T-helper 2 cell treated with Interferon-gamma antibody and Interleukin-4, amounts not matched to agents 5 μg/mL and 100 μg/mL, for 36 hours (primary cell): ENCODE measurements around the gene DPP8.

Experiments
- DNase-seq: peaks from one replicate; pipeline ENCODE4 v3.0.0; 2021; ENCODE audit warnings: low spot score
- H3K27ac Mint-ChIP-seq: one replicate; pipeline ENCODE4 v1.8.0; 2021; ENCODE audit warnings: mild to moderate bottlenecking, mixed read lengths
- H3K27me3 Mint-ChIP-seq: one replicate; pipeline ENCODE4 v1.8.0; 2021; ENCODE audit warnings: low read depth, mixed read lengths
- H3K36me3 Mint-ChIP-seq: one replicate; pipeline ENCODE4 v1.8.0; 2021; ENCODE audit warnings: low read depth, mixed read lengths
- H3K4me1 Mint-ChIP-seq: one replicate; pipeline ENCODE4 v1.8.0; 2021; ENCODE audit warnings: low read depth, mixed read lengths
- H3K4me3 Mint-ChIP-seq: one replicate; pipeline ENCODE4 v1.8.0; 2022; ENCODE audit warnings: mild to moderate bottlenecking, moderate library complexity, mixed read lengths
- H3K9me3 Mint-ChIP-seq: one replicate; pipeline ENCODE4 v1.8.0; 2021; ENCODE audit warnings: mixed read lengths

DPP8 gene

DNA sequence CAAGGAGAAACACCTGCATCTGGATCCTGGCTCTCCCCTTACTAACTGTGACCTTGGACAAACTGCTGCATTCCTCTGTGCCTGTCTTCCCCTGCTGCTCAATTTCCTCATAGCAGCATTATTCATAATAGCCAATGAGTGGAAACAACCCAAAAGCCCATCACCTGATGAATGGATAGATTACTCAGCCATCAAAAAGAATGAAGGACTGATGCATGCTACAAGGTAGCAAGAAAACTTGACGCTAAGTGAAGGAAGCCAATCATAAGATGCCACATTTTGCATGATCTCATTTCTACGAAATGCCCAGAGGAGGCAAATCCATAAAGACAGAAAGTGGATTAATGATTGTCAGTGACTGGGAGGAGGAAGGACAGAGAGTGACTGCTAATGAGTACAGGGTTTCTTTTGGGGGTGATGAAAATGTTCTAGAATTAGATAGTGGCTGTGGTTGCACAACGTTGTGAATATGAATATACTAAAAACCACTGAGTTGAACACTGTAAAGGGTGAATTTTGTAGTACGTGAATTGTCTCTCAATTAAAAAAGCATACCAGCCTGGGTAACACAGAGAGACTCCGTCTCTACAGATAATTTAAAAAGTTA is 105.9 kb downstream of the DPP8 start:
- H3K36me3 Mint-ChIP-seq, result no peaks in the 10 kb centered on the region
- peaks cover 25% of the 10 kb centered on the region for H3K27me3 Mint-ChIP-seq
- H3K4me3 Mint-ChIP-seq, result no peak overlapping the region
- peaks cover 5% of the 10 kb centered on the region for H3K4me1 Mint-ChIP-seq
- H3K9me3 Mint-ChIP-seq, result no peaks in the 10 kb centered on the region
- no peak for DNase-seq
- H3K27ac Mint-ChIP-seq, result no peak overlapping the region

DNA sequence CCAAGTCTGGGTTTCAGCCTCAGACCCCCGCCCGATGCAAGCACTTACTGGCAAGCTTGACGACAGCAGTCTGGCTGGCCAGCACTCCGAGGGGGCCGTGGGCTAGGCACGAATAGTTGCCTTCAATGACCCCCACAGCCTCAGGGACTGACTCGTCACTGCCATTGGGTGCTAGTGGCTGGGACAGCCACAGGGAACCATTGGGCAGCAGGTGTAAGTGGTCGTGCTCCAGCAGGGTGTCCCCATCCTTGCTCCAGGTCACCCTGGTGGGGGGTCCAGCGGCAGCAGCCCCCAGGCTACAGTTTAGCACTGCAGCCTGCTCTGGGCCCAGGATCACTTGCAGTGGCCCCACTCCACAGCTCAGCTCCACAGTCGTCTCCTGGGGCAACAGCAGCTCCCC is 106.5 kb downstream of the DPP8 start:
- no peaks in the 10 kb centered on the region for H3K36me3 Mint-ChIP-seq
- peaks cover 5% of the 10 kb centered on the region for H3K4me1 Mint-ChIP-seq
- H3K4me3 Mint-ChIP-seq, result no peak overlapping the region
- H3K27ac Mint-ChIP-seq, result no peak overlapping the region
- H3K27me3 Mint-ChIP-seq, result peaks cover 27% of the 10 kb centered on the region
- no peaks in the 10 kb centered on the region for H3K9me3 Mint-ChIP-seq
- no peak for DNase-seq

- Mint-ChIP-seq H3K4me1 (peaks cover 5% of the 10 kb centered on the region), H3K27ac (no peak overlapping the region), H3K9me3 (no peaks in the 10 kb centered on the region), H3K27me3 (peaks cover 32% of the 10 kb centered on the region), H3K36me3 (no peaks in the 10 kb centered on the region), H3K4me3 (no peak overlapping the region)
- no peak for DNase-seq
Measured at GRCh38 chr15:65410036-65410435, 107.5 kb downstream of the DPP8 start.

DNA sequence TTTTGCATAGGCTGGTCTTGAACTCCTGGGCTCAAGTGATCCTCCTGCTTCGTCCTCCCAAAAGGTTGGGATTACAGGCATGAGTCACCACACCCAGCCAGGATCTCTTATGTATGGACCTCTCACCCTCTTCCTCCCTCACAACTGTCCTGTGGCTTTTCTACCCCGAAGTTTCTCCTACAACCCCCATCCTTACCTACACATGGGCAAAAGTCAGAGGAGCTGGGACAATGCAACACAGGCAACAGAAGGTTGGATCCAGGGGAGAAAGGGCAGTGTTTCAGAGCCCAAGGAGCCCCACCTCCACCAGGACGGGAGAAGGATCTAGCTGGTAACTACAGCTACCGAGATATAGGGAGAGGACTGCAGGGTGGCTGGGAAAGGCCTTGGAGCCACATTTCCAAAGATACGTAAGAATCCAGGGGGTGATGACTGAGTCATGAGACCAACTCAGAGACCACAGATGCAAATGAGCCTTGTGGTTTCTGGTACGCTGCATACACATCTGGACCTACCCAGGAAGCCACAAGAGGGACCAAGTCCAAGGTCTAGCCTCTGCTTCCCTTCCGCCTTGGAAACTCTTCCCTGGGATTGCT is 108.4 kb downstream of the DPP8 start:
- Mint-ChIP-seq H3K27ac (no peak overlapping the region), H3K4me3 (no peak overlapping the region), H3K4me1 (peaks cover 5% of the 10 kb centered on the region), H3K9me3 (no peaks in the 10 kb centered on the region), H3K36me3 (no peaks in the 10 kb centered on the region), H3K27me3 (peaks cover 36% of the 10 kb centered on the region)
- no peak for DNase-seq

DNA sequence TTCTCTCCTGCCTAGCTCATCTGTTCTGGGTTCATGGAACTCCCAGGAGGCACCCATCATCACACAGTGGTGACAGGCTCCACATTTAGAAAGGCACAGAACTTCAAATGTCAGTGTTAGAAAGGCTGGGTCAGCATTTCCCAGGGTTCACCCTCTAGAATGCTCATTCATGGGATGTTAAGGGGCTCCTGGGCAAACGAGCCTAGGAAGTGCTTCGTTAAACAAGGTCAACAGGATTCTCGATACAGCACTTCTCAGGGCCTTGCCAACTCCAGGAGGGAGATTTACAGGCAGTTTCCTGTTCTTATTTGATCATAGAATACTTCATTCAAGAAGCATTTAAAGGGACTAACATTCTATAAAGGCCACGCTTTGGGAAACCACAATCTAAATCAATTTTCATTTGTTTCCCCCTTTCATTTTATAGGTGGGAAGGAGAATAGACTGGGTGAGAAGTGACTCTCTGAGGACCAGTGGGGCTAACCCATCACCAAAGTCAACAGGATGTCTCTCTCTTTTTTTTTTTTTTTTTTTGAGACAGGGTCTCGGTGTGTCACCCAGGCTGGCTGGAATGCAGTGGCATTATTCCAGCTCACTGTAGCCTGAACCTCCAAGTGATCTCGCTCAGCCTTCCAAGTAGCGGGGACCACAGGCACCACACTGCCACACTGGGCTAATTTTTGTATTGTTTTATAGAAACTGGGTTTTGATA is 109.0 kb downstream of the DPP8 start:
- Mint-ChIP-seq H3K4me1 (peaks cover 5% of the 10 kb centered on the region), H3K4me3 (no peak overlapping the region)

DNA sequence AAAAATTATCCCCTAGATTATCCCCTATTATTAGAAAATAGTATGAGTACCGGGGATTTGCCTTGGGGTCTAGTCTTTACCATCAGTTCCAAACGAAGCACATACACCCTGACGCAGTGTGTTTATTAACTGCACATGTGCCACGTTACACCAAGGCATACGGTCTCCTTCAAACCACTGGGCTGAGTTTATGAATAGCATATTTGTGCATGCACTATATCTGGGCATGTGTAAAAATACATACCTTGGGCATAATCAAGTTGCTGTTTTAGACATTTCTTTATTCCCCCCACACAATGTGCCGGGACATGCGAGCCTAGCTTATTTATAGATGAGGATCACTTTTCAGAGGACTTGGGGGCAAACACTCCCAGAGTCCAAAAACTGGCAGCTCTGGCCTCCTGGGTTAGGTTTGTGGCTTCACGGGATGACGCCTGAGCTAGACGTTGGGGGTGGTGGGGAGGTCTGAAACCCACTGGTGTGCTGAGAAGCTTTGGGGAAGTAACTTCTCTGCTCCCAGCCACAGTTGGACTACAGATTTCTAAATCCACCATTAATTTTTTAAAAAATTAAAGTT is 111.0 kb downstream of the DPP8 start:
- H3K4me1 Mint-ChIP-seq, result peaks cover 5% of the 10 kb centered on the region

More for the DNA sequence above, 109.0 kb downstream of the DPP8 start:
- peaks cover 40% of the 10 kb centered on the region for H3K27me3 Mint-ChIP-seq
- H3K27ac Mint-ChIP-seq, result no peak overlapping the region
- DNase-seq, result no peak
- no peaks in the 10 kb centered on the region for H3K36me3 Mint-ChIP-seq
- H3K9me3 Mint-ChIP-seq, result no peaks in the 10 kb centered on the region

DNA sequence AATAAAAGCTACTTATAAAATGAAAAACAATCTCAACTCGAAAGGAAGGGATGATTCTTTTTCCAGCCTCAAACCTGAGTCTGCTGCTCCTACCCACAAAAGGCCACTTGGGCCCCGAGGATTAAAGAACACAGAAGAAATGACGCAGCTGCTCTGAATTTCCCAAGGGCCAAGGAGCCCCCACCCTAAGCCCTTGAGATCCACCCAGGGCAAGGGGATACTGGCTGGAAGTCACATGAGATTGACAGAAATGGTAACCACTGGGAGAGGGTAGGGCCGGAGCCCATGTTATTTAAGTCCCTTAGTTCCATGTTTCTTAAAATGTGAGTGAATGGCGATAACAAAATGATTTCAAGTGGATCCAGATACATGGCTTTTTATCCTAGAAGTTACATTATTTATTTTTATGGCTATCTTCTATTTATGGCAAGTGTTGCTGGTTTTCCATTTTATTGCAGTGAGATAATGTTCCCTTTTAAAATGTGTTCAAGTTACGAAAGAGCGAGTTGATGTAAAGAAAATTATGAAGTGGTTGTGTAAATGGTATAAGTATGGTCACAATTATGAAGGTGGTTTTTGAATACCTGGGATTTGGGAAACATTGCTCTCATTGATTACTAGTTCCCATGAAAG is 111.6 kb downstream of the DPP8 start:
- DNase-seq, result no peak
- Mint-ChIP-seq H3K27ac (no peak overlapping the region), H3K9me3 (no peaks in the 10 kb centered on the region), H3K27me3 (peaks cover 41% of the 10 kb centered on the region), H3K36me3 (no peaks in the 10 kb centered on the region), H3K4me3 (no peak overlapping the region), H3K4me1 (peaks cover 5% of the 10 kb centered on the region)

More for the DNA sequence above, 111.0 kb downstream of the DPP8 start:
- DNase-seq, result no peak
- Mint-ChIP-seq H3K36me3 (no peaks in the 10 kb centered on the region), H3K27me3 (peaks cover 40% of the 10 kb centered on the region), H3K27ac (no peak overlapping the region), H3K4me3 (no peak overlapping the region), H3K9me3 (no peaks in the 10 kb centered on the region)

- H3K36me3 Mint-ChIP-seq, result no peaks in the 10 kb centered on the region
- DNase-seq, result no peak
- no peak overlapping the region for H3K27ac Mint-ChIP-seq
- H3K4me1 Mint-ChIP-seq, result peaks cover 5% of the 10 kb centered on the region
- no peaks in the 10 kb centered on the region for H3K9me3 Mint-ChIP-seq
- H3K4me3 Mint-ChIP-seq, result no peak overlapping the region
- H3K27me3 Mint-ChIP-seq, result peaks cover 43% of the 10 kb centered on the region
Measured at GRCh38 chr15:65404186-65404872, 113.2 kb downstream of the DPP8 start.

DNA sequence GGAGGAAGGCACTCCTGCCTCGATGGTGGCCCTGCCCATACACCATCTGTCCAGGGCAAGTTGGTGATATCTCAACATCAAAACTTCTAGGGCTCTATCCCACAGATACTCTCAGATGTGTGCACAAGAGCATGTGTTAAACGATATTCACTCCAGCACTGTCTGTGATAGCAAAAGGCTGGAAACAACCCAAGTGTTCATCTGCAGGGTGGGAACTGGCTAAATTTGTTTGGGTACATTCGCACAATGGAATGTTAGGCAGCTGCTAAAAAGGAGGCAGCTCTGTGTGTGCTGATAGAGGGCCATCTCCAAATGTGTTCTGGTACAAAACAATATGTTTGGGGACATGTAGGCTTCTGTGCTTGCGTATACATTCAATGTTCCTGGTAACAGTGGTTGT is 114.5 kb downstream of the DPP8 start:
- Mint-ChIP-seq H3K27me3 (peaks cover 46% of the 10 kb centered on the region), H3K4me3 (no peak overlapping the region), H3K9me3 (no peaks in the 10 kb centered on the region), H3K27ac (no peak overlapping the region), H3K36me3 (no peaks in the 10 kb centered on the region), H3K4me1 (no peaks in the 10 kb centered on the region)
- no peak for DNase-seq

- no peak overlapping the region for H3K27ac Mint-ChIP-seq
- peaks cover 56% of the 10 kb centered on the region for H3K27me3 Mint-ChIP-seq
Measured at GRCh38 chr15:65401611-65402240, 115.8 kb downstream of the DPP8 start.

DNA sequence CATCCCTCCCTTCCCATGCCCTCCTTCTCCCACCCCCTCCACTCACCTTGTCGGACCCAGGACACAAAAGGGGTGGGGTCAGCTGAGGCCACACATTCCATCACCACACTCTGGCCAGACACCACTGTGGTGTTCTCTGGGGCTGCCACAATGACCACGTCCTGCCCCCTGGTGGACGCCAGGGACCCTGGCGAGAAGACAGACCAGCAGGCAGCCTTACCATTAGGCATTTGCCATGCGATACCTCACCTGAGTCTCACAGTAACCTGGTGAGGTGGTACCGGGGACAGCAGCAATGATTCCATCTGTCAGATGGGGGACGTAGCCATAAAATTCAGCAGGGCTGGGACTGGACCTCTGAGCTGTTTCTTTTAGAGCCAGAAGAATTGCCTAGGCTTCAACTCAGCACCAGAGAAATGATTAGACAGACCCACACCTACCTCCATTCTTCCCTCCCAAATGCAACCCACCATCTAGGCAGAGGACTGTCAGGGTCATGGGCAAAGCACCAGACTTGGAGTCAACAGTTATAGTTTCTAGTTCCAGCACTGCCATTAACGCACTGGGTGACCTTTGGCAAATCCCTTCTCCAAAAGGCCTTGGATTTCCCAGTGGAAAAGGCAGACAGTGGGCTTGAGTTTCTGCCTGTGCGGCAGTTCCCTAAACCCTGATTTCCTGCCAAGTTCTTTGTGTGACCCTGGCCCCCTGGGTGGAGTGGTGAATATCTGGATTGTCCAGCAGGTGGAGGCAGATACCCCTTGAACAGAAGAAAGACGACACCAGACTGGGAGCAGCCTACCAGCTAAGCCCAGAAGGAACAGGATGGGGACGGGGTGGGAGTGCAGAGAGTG is 116.5 kb downstream of the DPP8 start:
- H3K36me3 Mint-ChIP-seq, result no peaks in the 10 kb centered on the region
- H3K9me3 Mint-ChIP-seq, result no peaks in the 10 kb centered on the region

More at GRCh38 chr15:65401611-65402240, 115.8 kb downstream of the DPP8 start:
- H3K4me1 Mint-ChIP-seq, result peaks cover 1% of the 10 kb centered on the region
- H3K4me3 Mint-ChIP-seq, result no peak overlapping the region
- no peaks in the 10 kb centered on the region for H3K9me3 Mint-ChIP-seq
- no peak for DNase-seq
- H3K36me3 Mint-ChIP-seq, result no peaks in the 10 kb centered on the region

DNA sequence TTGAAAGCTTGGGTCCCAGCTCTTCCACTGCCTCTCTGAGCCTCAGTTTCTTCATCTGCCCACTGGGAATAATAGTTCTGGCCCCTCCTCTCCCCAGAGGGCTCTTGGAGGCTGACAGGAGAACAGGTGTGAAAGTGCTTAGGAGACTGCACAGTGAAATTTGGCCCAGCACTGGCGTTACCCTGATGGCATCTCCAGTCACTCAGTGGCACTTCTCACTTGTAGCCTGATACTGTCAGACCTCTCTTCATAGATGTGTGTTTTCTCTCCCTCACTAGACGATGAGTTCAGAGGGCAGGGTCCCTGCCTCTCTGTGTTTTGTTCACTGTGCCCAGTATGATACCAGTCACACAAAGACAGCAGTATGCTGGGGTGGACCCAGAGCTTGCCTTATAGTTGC is 117.5 kb downstream of the DPP8 start:
- peaks cover 60% of the 10 kb centered on the region for H3K27me3 Mint-ChIP-seq
- no peaks in the 10 kb centered on the region for H3K9me3 Mint-ChIP-seq
- no peaks in the 10 kb centered on the region for H3K36me3 Mint-ChIP-seq
- peaks cover 4% of the 10 kb centered on the region for H3K4me1 Mint-ChIP-seq
- DNase-seq, result no peak
- no peak overlapping the region for H3K4me3 Mint-ChIP-seq
- H3K27ac Mint-ChIP-seq, result no peak overlapping the region

More for the DNA sequence above, 116.5 kb downstream of the DPP8 start:
- Mint-ChIP-seq H3K4me1 (peaks cover 4% of the 10 kb centered on the region), H3K27me3 (peaks cover 59% of the 10 kb centered on the region), H3K27ac (no peak overlapping the region), H3K4me3 (no peak overlapping the region)
- DNase-seq, result no peak
